ENCODE results near the gene FAM89B. TPM values are rescaled to one million over a fixed set of nuclear protein-coding genes. Genes with fewer than 3 reads are reported as not detected.

Gene FAM89B
- total and polyA plus RNA-seq, 2 donors (not counting 3 experiments of a cell fraction or from before 2014, with no cell fraction given): 63.1 to 153 TPM

- Histone ChIP-seq H3K9me1 (replicated peaks; ENCODE audit: control insufficient read depth, extremely low read depth, insufficient read depth, low read length) (no peaks in the 10 kb centered on the region), H3K9ac (replicated peaks; ENCODE audit: extremely low read depth, insufficient read depth, low read length) (no peak within 1 kb of the TSS), H2AFZ (ENCODE audit: low read depth, low read length) (no peak within 1 kb of the TSS), H3K27me3 (ENCODE audit: control insufficient read depth in 2 of 2, insufficient read depth in 2 of 2, low read length in 2 of 2) (no peaks in the 10 kb centered on the region), H3K79me2 (ENCODE audit: control insufficient read depth, insufficient read depth, low read length) (no peaks in the 10 kb centered on the region), H3K36me3 (ENCODE audit: control insufficient read depth in 2 of 2, extremely low read depth in 1 of 2, insufficient read depth in 2 of 2, low read length in 2 of 2) (peaks cover 8 to 29% of the 10 kb centered on the region in 2 experiments), H3K27ac (ENCODE audit: insufficient read depth, low read depth, low read length) (no peak within 1 kb of the TSS), H3K9me3 (replicated peaks; ENCODE audit: control insufficient read depth, insufficient read depth, low read length) (no peaks in the 10 kb centered on the region), H3K4me1 (ENCODE audit: control insufficient read depth, extremely low read depth, insufficient read depth, low read length) (peaks cover 7% of the 10 kb centered on the region), H3K4me3 (replicated peaks in 1 of 3; ENCODE audit: insufficient read depth in 1 of 3, low read depth in 1 of 3, low read length in 3 of 3) (no peak within 1 kb of the TSS), H3K4me2 (ENCODE audit: insufficient read depth, low read length) (no peak within 1 kb of the TSS), H4K20me1 (replicated peaks; ENCODE audit: control insufficient read depth, extremely low read depth, insufficient read depth, low read length) (no peaks in the 10 kb centered on the region)
- TF ChIP-seq CTCF (IDR thresholded peaks at IDR 0.05; ENCODE audit: extremely low read depth in 1 of 2, insufficient read depth in 1 of 2, low read depth in 1 of 2, low read length in 2 of 2) (no peak), POLR2A (IDR thresholded peaks at IDR 0.05; ENCODE audit: low read depth, low read length) (no peak), POLR2AphosphoS5 (IDR thresholded peaks at IDR 0.05; ENCODE audit: insufficient read depth, low read depth, low read length) (peak; percentile 13)
- intact Hi-C loops (cut with micrococcal nuclease): no loop called here
- ChIA-PET CTCF (interaction anchor here (2.4 to 12.2 kb wide), 4 partner anchors 8 to 55 kb away, joined by 9 to 206 read pairs (median 36); partner anchors contain the start of genes MAP3K11 and PCNX3), POLR2A (no interaction called here)
- FAIRE-seq (no peak), DNase-seq (ENCODE audit: low read depth, low spot score) (no peak)
- dilution Hi-C loops (cut with MboI; ENCODE audit: extremely low pct_ligation_motif_present, low sequenced_read_pairs): no loop called here
- BruUV-seq (replicated peaks): no TSS peak
Measured at GRCh38 chr11:65595543-65596281, 23.4 kb downstream of the FAM89B start, which contains the start of gene KCNK7. KCNK7 (minus strand) TSS chr11:65595800; CDS start chr11:65595772, 28 bp downstream.

- H3K4me1 ChIP-seq (ENCODE audit: control insufficient read depth, extremely low read depth, insufficient read depth, low read length): peaks cover 7% of the 10 kb centered on the region
- H3K79me2 ChIP-seq (ENCODE audit: control insufficient read depth, insufficient read depth, low read length): no peaks in the 10 kb centered on the region
- DNase-seq (ENCODE audit: low read depth, low spot score) (no peak), FAIRE-seq (no peak)
- H3K27ac ChIP-seq (ENCODE audit: insufficient read depth, low read depth, low read length): no peak overlapping the region
- H2AFZ ChIP-seq (ENCODE audit: low read depth, low read length): no peak overlapping the region
- POLR2A ChIA-PET: no interaction called here
- no peaks in the 10 kb centered on the region for H3K27me3 ChIP-seq (ENCODE audit: control insufficient read depth in 2 of 2, insufficient read depth in 2 of 2, low read length in 2 of 2)
- no peaks in the 10 kb centered on the region for H4K20me1 ChIP-seq (replicated peaks; ENCODE audit: control insufficient read depth, extremely low read depth, insufficient read depth, low read length)
- no TSS peak for BruUV-seq (replicated peaks)
- no peak overlapping the region for H3K4me2 ChIP-seq (ENCODE audit: insufficient read depth, low read length)
- CTCF ChIA-PET: interaction anchor here (4.7 to 12.2 kb wide), 2 partner anchors 16 to 56 kb away, joined by 54 to 206 read pairs; partner anchors contain the start of genes MAP3K11 and PCNX3
- TF ChIP-seq GATA2 (IDR thresholded peaks at IDR 0.05; ENCODE audit: insufficient read depth, insufficient read length, low read depth, low read length): no peak
- TF ChIP-seq POLR2AphosphoS5 (IDR thresholded peaks at IDR 0.05; ENCODE audit: insufficient read depth, low read depth, low read length): peak; percentile 53
- no peak for TF ChIP-seq EZH2 (IDR thresholded peaks at IDR 0.05; ENCODE audit: borderline replicate concordance, low read depth, low read length, severe bottlenecking)
- no peak for TF ChIP-seq JUN (IDR thresholded peaks at IDR 0.05; ENCODE audit: borderline replicate concordance, insufficient read depth, insufficient read length, low read depth)
- TF ChIP-seq POLR2A (IDR thresholded peaks at IDR 0.05; ENCODE audit: low read depth, low read length): peak; percentile 30
- no peak for TF ChIP-seq MAX (IDR thresholded peaks at IDR 0.05; ENCODE audit: insufficient read depth, insufficient read length)
- dilution Hi-C loops (cut with MboI; ENCODE audit: extremely low pct_ligation_motif_present, low sequenced_read_pairs): no loop called here
- peaks cover 8 to 32% of the 10 kb centered on the region in 2 experiments for H3K36me3 ChIP-seq (ENCODE audit: control insufficient read depth in 2 of 2, extremely low read depth in 1 of 2, insufficient read depth in 2 of 2, low read length in 2 of 2)
- no peak overlapping the region for H3K4me3 ChIP-seq (replicated peaks in 1 of 3; ENCODE audit: insufficient read depth in 1 of 3, low read depth in 1 of 3, low read length in 3 of 3)
- H3K9ac ChIP-seq (replicated peaks; ENCODE audit: extremely low read depth, insufficient read depth, low read length): no peak overlapping the region
- no peaks in the 10 kb centered on the region for H3K9me1 ChIP-seq (replicated peaks; ENCODE audit: control insufficient read depth, extremely low read depth, insufficient read depth, low read length)
- no peaks in the 10 kb centered on the region for H3K9me3 ChIP-seq (replicated peaks; ENCODE audit: control insufficient read depth, insufficient read depth, low read length)
- intact Hi-C loops (cut with micrococcal nuclease): no loop called here
Measured at GRCh38 chr11:65596520-65596919, 24.2 kb downstream of the FAM89B start.

Data from endothelial cell of umbilical vein (primary cell).